ENCODE results near the gene RBKS. TPM values are rescaled to one million over a fixed set of nuclear protein-coding genes. Genes with fewer than 3 reads are reported as not detected.

Gene RBKS
- total and polyA plus RNA-seq, 2 of the 8 experiments (the other 6 are each of a cell fraction or from before 2014, with no cell fraction given), result 1.1 to 1.5 TPM

DNA sequence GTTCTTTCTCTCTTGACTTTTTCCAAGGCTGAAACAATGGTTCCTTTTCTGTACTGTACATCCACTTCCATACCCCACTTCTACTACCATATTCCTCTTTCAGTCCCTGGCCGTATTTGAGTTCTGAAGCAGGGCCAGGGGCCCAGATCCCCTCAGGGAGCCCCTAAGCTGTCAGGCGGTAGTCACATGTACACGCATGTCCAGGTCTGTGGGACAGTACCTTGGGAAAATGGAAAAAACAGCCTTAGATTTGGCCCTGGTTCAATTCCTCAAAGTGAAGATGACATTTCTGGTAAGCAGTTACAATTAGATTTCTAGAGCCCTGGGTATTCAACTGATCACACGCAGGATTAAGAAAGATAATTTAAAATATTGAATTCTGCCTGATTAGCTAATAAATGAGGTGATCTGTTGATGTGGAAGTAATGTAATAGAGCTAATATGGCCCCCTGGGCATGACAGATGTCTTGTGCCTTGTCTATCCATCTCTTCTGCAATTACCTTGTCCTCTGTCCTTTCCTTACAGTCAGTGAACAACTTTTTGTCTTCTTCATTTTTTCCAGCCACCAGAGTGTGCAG is 74.2 kb downstream of the RBKS start:
- Histone ChIP-seq H3K27ac (ENCODE audit: low read depth, low read length) (no peak overlapping the region), H3K36me3 (ENCODE audit: control insufficient read depth in 2 of 4, insufficient read depth in 4 of 4, low read length in 3 of 4) (no peaks in the 10 kb centered on the region), H4K8ac (ENCODE audit: extremely low read depth, insufficient read depth, low read length) (no peak overlapping the region), H4K5ac (ENCODE audit: insufficient read length, low read depth, low read length) (no peak overlapping the region), H3K18ac (ENCODE audit: extremely low read depth, low read length) (no peak overlapping the region), H3K79me2 (ENCODE audit: control insufficient read depth in 1 of 2, insufficient read depth in 2 of 2, low read length in 2 of 2) (no peaks in the 10 kb centered on the region), H3K27me3 (replicated peaks in 1 of 4; ENCODE audit: control insufficient read depth in 3 of 4, extremely low read depth in 1 of 4, insufficient read depth in 3 of 4, low read length in 3 of 4) (no peaks in the 10 kb centered on the region), H2AFZ (ENCODE audit: low read length) (no peak overlapping the region), H3K23ac (ENCODE audit: insufficient read length) (no peak overlapping the region), H3K14ac (ENCODE audit: insufficient read length) (no peak overlapping the region), H3K4me3 (ENCODE audit: extremely low read depth in 1 of 4, insufficient read depth in 2 of 4, low read depth in 3 of 4, low read length in 4 of 4) (no peak overlapping the region), H3K9ac (replicated peaks in 1 of 4; ENCODE audit: extremely low read depth in 1 of 4, low read depth in 3 of 4, low read length in 3 of 4) (no peak overlapping the region), H3K9me3 (ENCODE audit: insufficient read depth in 2 of 2, low read depth in 1 of 2, low read length in 1 of 2) (no peaks in the 10 kb centered on the region), H2BK120ac (replicated peaks; ENCODE audit: low read depth, low read length) (no peak overlapping the region), H3K4ac (replicated peaks; ENCODE audit: insufficient read length, low read depth, low read length) (no peak overlapping the region), H2BK20ac (ENCODE audit: low read length) (no peak overlapping the region), H2BK5ac (ENCODE audit: low read depth, low read length) (no peak overlapping the region), H3K56ac (replicated peaks; ENCODE audit: insufficient read length, low read depth, low read length) (no peak overlapping the region), H2BK15ac (ENCODE audit: low read length) (no peak overlapping the region), H3K79me1 (ENCODE audit: low read depth, low read length) (no peaks in the 10 kb centered on the region), H4K91ac (replicated peaks; ENCODE audit: insufficient read length, low read length) (no peak overlapping the region), H3K4me2 (ENCODE audit: insufficient read depth in 1 of 2, low read depth in 2 of 2, low read length in 2 of 2) (no peak overlapping the region), H2AK5ac (ENCODE audit: low read depth, low read length) (no peak overlapping the region), H3K4me1 (replicated peaks in 1 of 4; ENCODE audit: control insufficient read depth in 3 of 4, insufficient read depth in 4 of 4, low read length in 3 of 4) (no peaks in the 10 kb centered on the region), H2BK12ac (ENCODE audit: low read depth, low read length) (no peak overlapping the region), H4K20me1 (replicated peaks in 1 of 2; ENCODE audit: control insufficient read depth in 1 of 2, insufficient read depth in 2 of 2, low read length in 2 of 2) (no peaks in the 10 kb centered on the region), H3K23me2 (ENCODE audit: low read depth, low read length) (no peaks in the 10 kb centered on the region)
- DNase-seq (ENCODE audit: low read depth in 1 of 2, low spot score in 2 of 2) (no peak), FAIRE-seq (no peak)
- ChIA-PET POLR2A (ENCODE audit: partially characterized antibody) (no interaction called here), CTCF (ENCODE audit: partially characterized antibody) (interaction anchor here (1.5 to 2.3 kb wide), 2 partner anchors 11 to 93 kb away, joined by 3 to 11 read pairs; no protein-coding TSS in a partner anchor)
- 87% methylated on average over 4 of the region's 4 CpGs; no CpG with 5 or more reads in 1 of the 2 experiments for WGBS, 2 experiments (ENCODE audit: extremely low coverage in 1 of 2, insufficient coverage in 1 of 2, insufficient read length in 1 of 2, insufficient replicate concordance in 2 of 2, low coverage in 1 of 2, low lambda C conversion rate in 2 of 2, missing lambda C conversion rate in 1 of 2)
- TF ChIP-seq JUN (IDR thresholded peaks at IDR 0.05; ENCODE audit: low read depth, low read length), result no peak
- TF ChIP-seq SRF (IDR thresholded peaks at IDR 0.05; ENCODE audit: low read depth, low read length), result no peak
- no peak for TF ChIP-seq SIRT6 (IDR thresholded peaks at IDR 0.05; ENCODE audit: low read length)
- TF ChIP-seq RBBP5 (IDR thresholded peaks at IDR 0.05; ENCODE audit: borderline replicate concordance, low read depth, low read length), result no peak
- no peak for TF ChIP-seq POLR2AphosphoS5 (IDR thresholded peaks at IDR 0.05; ENCODE audit: low read depth, low read length)
- TF ChIP-seq SIN3A (conservative IDR thresholded peaks at IDR 0.05 in 1 of 2, IDR thresholded peaks at IDR 0.05 in 1 of 2; ENCODE audit: low read depth in 1 of 2, low read length in 2 of 2), result no peak
- no peak for TF ChIP-seq HDAC2 (IDR thresholded peaks at IDR 0.05; ENCODE audit: borderline replicate concordance in 1 of 2, low read depth in 2 of 2, low read length in 2 of 2)
- no peak for TF ChIP-seq ASH2L (IDR thresholded peaks at IDR 0.05; ENCODE audit: low read length)
- TF ChIP-seq NRF1 (IDR thresholded peaks at IDR 0.05; ENCODE audit: low read depth, low read length), result no peak
- no peak for TF ChIP-seq SP2 (IDR thresholded peaks at IDR 0.05; ENCODE audit: low read length)
- TF ChIP-seq SP1 (IDR thresholded peaks at IDR 0.05; ENCODE audit: low read depth, low read length), result no peak

Data from H1 (cell line).